ENCODE results near the gene NFIX.

NFIX gene

GRCh38 chr19:13095934-13096927, 101.0 kb downstream of the NFIX start:
- ATAC-seq: no peak

- no peak for ATAC-seq
Observed at GRCh38 chr19:13097033-13097462, 101.8 kb downstream of the NFIX start.

GRCh38 chr19:13097463-13098258, 102.4 kb downstream of the NFIX start:
- ATAC-seq: no peak

GRCh38 chr19:13098277-13099072, 103.2 kb downstream of the NFIX start:
- no peak for ATAC-seq

GRCh38 chr19:13099073-13099999, 104.1 kb downstream of the NFIX start:
- ATAC-seq: peak; percentile 47 to 50

GRCh38 chr19:13100031-13100588, 104.8 kb downstream of the NFIX start:
- peak; percentile 77 to 81 for ATAC-seq

GRCh38 chr19:13100841-13101589, 105.7 kb downstream of the NFIX start:
- ATAC-seq: no peak

- ATAC-seq: no peak
Observed at GRCh38 chr19:13101590-13102415, 106.5 kb downstream of the NFIX start.

- ATAC-seq: no peak
Observed at GRCh38 chr19:13102416-13102665, 107.1 kb downstream of the NFIX start.

GRCh38 chr19:13102666-13103580, 107.6 kb downstream of the NFIX start, which contains the start of gene LYL1:
LYL1 (minus strand) TSS chr19:13102858; CDS start chr19:13101171, 1,687 bp downstream.
- peak; percentile 14 to 22 for ATAC-seq

- ATAC-seq: no peak
Observed at GRCh38 chr19:13103581-13104359, 108.5 kb downstream of the NFIX start.

- peak; percentile 33 to 41 for ATAC-seq
Observed at GRCh38 chr19:13104360-13104847, 109.1 kb downstream of the NFIX start.

- peak; percentile 5 to 19 for ATAC-seq
Observed at GRCh38 chr19:13104848-13105711, 109.8 kb downstream of the NFIX start.

- no peak for ATAC-seq
Observed at GRCh38 chr19:13109361-13110098, 114.3 kb downstream of the NFIX start.

GRCh38 chr19:13110099-13110610, 114.9 kb downstream of the NFIX start:
- ATAC-seq: no peak
